H1 (cell line): ENCODE measurements around the gene CST6. TPM values are rescaled to one million over a fixed set of nuclear protein-coding genes. Genes with fewer than 3 reads are reported as not detected.

ENCODE experiments used
- CTCF ChIA-PET: fragments of 300-600 bp; sonication (Branson Sonifier 250); formaldehyde crosslinking; loops from one replicate; lab custom pipeline; 2021; ENCODE audit not compliant: partially characterized antibody; lab: Charles Lee
- POLR2A ChIA-PET: fragments of 300-600 bp; sonication (Branson Sonifier 250); formaldehyde crosslinking; loops from one replicate; lab custom pipeline; 2021; ENCODE audit warnings: inconsistent platforms; ENCODE audit not compliant: partially characterized antibody; lab: Charles Lee
- DNase-seq, 2 experiments: peaks; one replicate each; pipeline versions ENCODE4 v3.0.0 to v3.0.0-alpha.2; 2010 to 2022; ENCODE audit warnings: low spot score in 2 of 2, low read depth in 1 of 2, mixed read lengths in 1 of 2
- FAIRE-seq: peaks from 2 replicates; lab custom pipeline; 2011; peaks lifted over from hg19 to GRCh38; lab: Jason Lieb, UNC
- H2AFZ ChIP-seq: 2 replicates; pipeline ENCODE4 v1.8.1; 2012; ENCODE audit warnings: low read length, inconsistent platforms
- H2AK5ac ChIP-seq: 2 replicates; pipeline ENCODE4 v1.6.1; 2013; ENCODE audit warnings: low read depth, low read length
- H2BK120ac ChIP-seq: replicated peaks from 2 replicates; pipeline ENCODE3; 2013; ENCODE audit warnings: low read depth, low read length, inconsistent platforms
- H2BK12ac ChIP-seq: 2 replicates; pipeline ENCODE4 v1.6.1; 2013; ENCODE audit warnings: low read depth, low read length
- H2BK15ac ChIP-seq: 2 replicates; pipeline ENCODE4 v1.6.1; 2013; ENCODE audit warnings: low read length
- H2BK20ac ChIP-seq: 2 replicates; pipeline ENCODE4 v1.6.1; 2013; ENCODE audit warnings: low read length
- H2BK5ac ChIP-seq: 2 replicates; pipeline ENCODE4 v1.6.1; 2013; ENCODE audit warnings: low read depth, low read length
- H3K14ac ChIP-seq: 2 replicates; pipeline ENCODE4 v1.6.1; 2013; ENCODE audit warnings: inconsistent platforms; ENCODE audit not compliant: insufficient read length
- H3K18ac ChIP-seq: 2 replicates; pipeline ENCODE4 v1.6.1; 2013; ENCODE audit warnings: low read length; ENCODE audit errors: extremely low read depth
- H3K23ac ChIP-seq: 2 replicates; pipeline ENCODE4 v1.6.1; 2013; ENCODE audit warnings: inconsistent platforms; ENCODE audit not compliant: insufficient read length
- H3K23me2 ChIP-seq: 2 replicates; pipeline ENCODE4 v1.6.1; 2013; ENCODE audit warnings: low read depth, low read length
- H3K27ac ChIP-seq: 2 replicates; pipeline ENCODE4 v1.6.1; 2011; ENCODE audit warnings: low read depth, low read length, inconsistent platforms
- H3K27me3 ChIP-seq, 4 experiments: replicated peaks in 1 of 4; 1 replicate in 1 of 4; 2 replicates in 3 of 4; pipeline versions ENCODE4 v1.6.1 to v1.8.1; 2011 to 2013; ENCODE audit warnings: low read length in 3 of 4, mild to moderate bottlenecking in 3 of 4, inconsistent platforms in 2 of 4, mixed read lengths in 2 of 4, moderate library complexity in 1 of 4; ENCODE audit not compliant: control insufficient read depth in 3 of 4, insufficient read depth in 3 of 4; ENCODE audit errors: extremely low read depth in 1 of 4
- H3K36me3 ChIP-seq, 4 experiments: 2 replicates each; pipeline versions ENCODE4 v1.6.1 to v1.8.1; 2011 to 2013; ENCODE audit warnings: mild to moderate bottlenecking in 4 of 4, low read length in 3 of 4, moderate library complexity in 2 of 4, control low read depth in 1 of 4, inconsistent platforms in 1 of 4; ENCODE audit not compliant: insufficient read depth in 4 of 4, control insufficient read depth in 2 of 4
- H3K4ac ChIP-seq: replicated peaks from 2 replicates; pipeline ENCODE3; 2013; ENCODE audit warnings: low read length, low read depth, mixed read lengths, inconsistent platforms; ENCODE audit not compliant: insufficient read length
- H3K4me1 ChIP-seq, 4 experiments: replicated peaks in 1 of 4; 1 replicate in 1 of 4; 2 replicates in 3 of 4; pipeline versions ENCODE4 v1.6.1 to v1.8.1; 2011 to 2013; ENCODE audit warnings: low read length in 3 of 4, inconsistent platforms in 2 of 4, mixed read lengths in 1 of 4; ENCODE audit not compliant: insufficient read depth in 4 of 4, control insufficient read depth in 3 of 4
- H3K4me2 ChIP-seq, 2 experiments: 2 replicates each; pipeline versions ENCODE4 v1.6.1 to v1.8.1; 2011 to 2013; ENCODE audit warnings: low read depth in 2 of 2, low read length in 2 of 2, control low read depth in 1 of 2, inconsistent platforms in 1 of 2, mild to moderate bottlenecking in 1 of 2; ENCODE audit not compliant: insufficient read depth in 1 of 2
- H3K4me3 ChIP-seq, 4 experiments: fragments of 200-600, 300-600 bp in 1 of 4; sonication (generic), shearing (Covaris generic), sonication (Bioruptor Twin) in 1 of 4; 2 replicates each; pipeline versions ENCODE4 v1.5.1 to v1.8.1; 2011 to 2016; ENCODE audit warnings: low read length in 4 of 4, low read depth in 3 of 4, control low read depth in 2 of 4, inconsistent platforms in 2 of 4, mild to moderate bottlenecking in 2 of 4, mixed read lengths in 1 of 4, moderate library complexity in 1 of 4; ENCODE audit not compliant: insufficient read depth in 2 of 4; ENCODE audit errors: extremely low read depth in 1 of 4
- H3K56ac ChIP-seq: replicated peaks from 2 replicates; pipeline ENCODE3; 2013; ENCODE audit warnings: low read depth, mild to moderate bottlenecking, mixed read lengths, low read length, inconsistent platforms; ENCODE audit not compliant: insufficient read length
- H3K79me1 ChIP-seq: 2 replicates; pipeline ENCODE4 v1.6.1; 2013; ENCODE audit warnings: low read depth, low read length, control low read depth
- H3K79me2 ChIP-seq, 2 experiments: 2 replicates each; pipeline versions ENCODE4 v1.6.1 to v1.8.1; 2012 to 2013; ENCODE audit warnings: low read length in 2 of 2, mild to moderate bottlenecking in 2 of 2, inconsistent platforms in 1 of 2; ENCODE audit not compliant: insufficient read depth in 2 of 2, control insufficient read depth in 1 of 2
- H3K9ac ChIP-seq, 4 experiments: replicated peaks in 1 of 4; 1 replicate in 1 of 4; 2 replicates in 3 of 4; pipeline versions ENCODE4 v1.6.1 to v1.8.1; 2011 to 2013; ENCODE audit warnings: low read depth in 3 of 4, low read length in 3 of 4, control low read depth in 2 of 4, mild to moderate bottlenecking in 2 of 4, moderate library complexity in 2 of 4, inconsistent platforms in 1 of 4; ENCODE audit errors: extremely low read depth in 1 of 4
- H3K9me3 ChIP-seq, 2 experiments: 2 replicates each; pipeline versions ENCODE4 v1.6.1 to v1.8.1; 2012 to 2013; ENCODE audit warnings: mild to moderate bottlenecking in 2 of 2, moderate library complexity in 2 of 2, control low read depth in 1 of 2, inconsistent platforms in 1 of 2, low read depth in 1 of 2, low read length in 1 of 2, mixed read lengths in 1 of 2; ENCODE audit not compliant: insufficient read depth in 2 of 2
- H4K20me1 ChIP-seq, 2 experiments: replicated peaks in 1 of 2; 2 replicates each; pipeline versions ENCODE3 to v1.8.1; 2011 to 2013; ENCODE audit warnings: inconsistent platforms in 2 of 2, low read length in 2 of 2, mild to moderate bottlenecking in 1 of 2; ENCODE audit not compliant: insufficient read depth in 2 of 2, control insufficient read depth in 1 of 2
- H4K5ac ChIP-seq: 2 replicates; pipeline ENCODE4 v1.6.1; 2013; ENCODE audit warnings: low read length, low read depth, mixed read lengths, inconsistent platforms; ENCODE audit not compliant: insufficient read length
- H4K8ac ChIP-seq: 2 replicates; pipeline ENCODE4 v1.8.0; 2013; ENCODE audit warnings: mild to moderate bottlenecking, moderate library complexity, low read length, inconsistent platforms; ENCODE audit not compliant: insufficient read depth; ENCODE audit errors: extremely low read depth
- H4K91ac ChIP-seq: replicated peaks from 2 replicates; pipeline ENCODE3; 2013; ENCODE audit warnings: low read length, mixed read lengths, inconsistent platforms; ENCODE audit not compliant: insufficient read length
- CHD1 ChIP-seq: IDR thresholded peaks from 2 replicates; pipeline ENCODE4 v1.6.1; 2012; ENCODE audit warnings: low read depth, low read length, improper control_type of control experiment
- CTCF ChIP-seq, 3 experiments: IDR thresholded peaks; 1 replicate in 2 of 3; 2 replicates in 1 of 3; pipeline versions ENCODE4 v1.5.1 to v1.6.1; 2011; ENCODE audit warnings: low read length in 3 of 3, mild to moderate bottlenecking in 3 of 3, inconsistent platforms in 2 of 3, low read depth in 1 of 3, moderate library complexity in 1 of 3; ENCODE audit not compliant: insufficient read depth in 1 of 3; ENCODE audit errors: control extremely low read depth in 1 of 3
- GTF2F1 ChIP-seq: IDR thresholded peaks from 2 replicates; pipeline ENCODE4 v1.6.1; 2012; ENCODE audit warnings: low read depth, low read length, improper control_type of control experiment, borderline replicate concordance
- HDAC2 ChIP-seq, 2 experiments: fragments of 300-600 bp in 1 of 2; sonication (generic) in 1 of 2; IDR thresholded peaks; 2 replicates each; pipeline ENCODE4 v1.6.1; 2011 to 2012; ENCODE audit warnings: low read depth in 2 of 2, low read length in 2 of 2, mild to moderate bottlenecking in 2 of 2, moderate library complexity in 2 of 2, borderline replicate concordance in 1 of 2, inconsistent platforms in 1 of 2
- TAF1 ChIP-seq: IDR thresholded peaks from 2 replicates; pipeline ENCODE4 v1.6.1; 2011; ENCODE audit warnings: mild to moderate bottlenecking, low read depth, low read length
- WGBS, 2 experiments: shearing (Covaris generic) in 1 of 2; methylation state at CpG; one replicate each; pipeline versions ENCODE4 v1.1.6 to v1.1.7; 2013 to 2015; ENCODE audit warnings: low lambda C conversion rate in 2 of 2, mixed read lengths in 2 of 2, inconsistent platforms in 1 of 2, low coverage in 1 of 2, missing lambda C conversion rate in 1 of 2; ENCODE audit not compliant: insufficient replicate concordance in 2 of 2, insufficient coverage in 1 of 2, insufficient read length in 1 of 2; ENCODE audit errors: extremely low coverage in 1 of 2, missing lambda C conversion rate in 1 of 2; 5-methylcytosine and 5-hydroxymethylcytosine counted together
- polyA plus RNA-seq, 7 experiments: library from polyadenylated mRNA; depleted of rRNA in 3 of 7; stranded (reverse) in 5 of 7; unstranded in 2 of 7; fragments of >200 nt in 5 of 7; fragments of 200-250 nt in 2 of 7; gene quantifications; 1 replicate in 5 of 7; 2 replicates in 1 of 7; 4 replicates in 1 of 7; pipeline versions ENCODE4 v1.2.1 to v1.2.3, GENCODE V29; 2011 to 2013; ENCODE audit warnings: missing spikeins in 2 of 7, mixed read lengths in 2 of 7
- total RNA-seq: library from RNA; stranded (reverse); fragmentation: NEBNext Ultra II Directional; extraction: Animal tissue kit (Norgen Biotek cat#: 25700); gene quantifications from 2 replicates; pipeline ENCODE4 v1.2.1, GENCODE V29; 2021

Gene CST6
- total and polyA plus RNA-seq, 2 of the 8 experiments (the other 6 are each of a cell fraction or from before 2014, with no cell fraction given), result 1.6 to 7.6 TPM

- H3K23me2 ChIP-seq, result no peaks in the 10 kb centered on the region
- H3K4ac ChIP-seq, result no peak overlapping the region
- no peak overlapping the region for H3K18ac ChIP-seq
- TF ChIP-seq CTCF (IDR thresholded peaks at IDR 0.05; ENCODE audit: control extremely low read depth in 1 of 3, insufficient read depth in 1 of 3, low read depth in 1 of 3, low read length in 3 of 3) (no peak), HDAC2 (IDR thresholded peaks at IDR 0.05; ENCODE audit: borderline replicate concordance in 1 of 2, low read depth in 2 of 2, low read length in 2 of 2) (no peak), CHD1 (no peak), TAF1 (no peak), GTF2F1 (no peak)
- 84% methylated on average over 20 of the region's 22 CpGs; no CpG with 5 or more reads in 1 of the 2 experiments for WGBS, 2 experiments
- no peaks in the 10 kb centered on the region for H3K4me1 ChIP-seq
- no peak overlapping the region for H2BK12ac ChIP-seq
- DNase-seq, result no peak
- H2AK5ac ChIP-seq, result no peak overlapping the region
- ChIA-PET POLR2A (interaction anchor here (0.6 to 2.7 kb wide), 6 partner anchors 9 to 130 kb away, joined by 3 to 7 read pairs (median 4); no protein-coding TSS in a partner anchor), CTCF (interaction anchor here (0.9 to 18.4 kb wide), 7 partner anchors 14 to 277 kb away, joined by 3 to 281 read pairs (median 3); partner anchors contain the start of genes CCDC85B, FIBP and SART1)
- no peak overlapping the region for H2BK20ac ChIP-seq
- no peak overlapping the region for H3K4me3 ChIP-seq
- peak overlapping the region; percentile 41; the same call in 1 of the 2 replicates for H4K8ac ChIP-seq
- H4K5ac ChIP-seq, result no peak overlapping the region
- H4K91ac ChIP-seq, result no peak overlapping the region
- H2BK120ac ChIP-seq, result no peak overlapping the region
- no peak overlapping the region for H3K56ac ChIP-seq
- no peak overlapping the region for H2BK15ac ChIP-seq
- no peak overlapping the region for H3K27ac ChIP-seq
- no peak overlapping the region for H3K4me2 ChIP-seq
- H3K14ac ChIP-seq, result no peak overlapping the region
- H3K27me3 ChIP-seq, result no peaks in the 10 kb centered on the region
- H2BK5ac ChIP-seq, result no peak overlapping the region
- peaks cover 0 to 11% (median 8%) of the 10 kb centered on the region in 4 experiments; a peak in 6 of 8 replicates for H3K36me3 ChIP-seq
- no peak for FAIRE-seq
- no peak overlapping the region for H3K23ac ChIP-seq
- H3K79me2 ChIP-seq, result no peaks in the 10 kb centered on the region
- no peaks in the 10 kb centered on the region for H3K9me3 ChIP-seq
- peaks cover 0 to 2% of the 10 kb centered on the region in 2 experiments for H4K20me1 ChIP-seq
- no peak overlapping the region for H2AFZ ChIP-seq
- no peak overlapping the region; a peak in 1 of 7 replicates for H3K9ac ChIP-seq
- H3K79me1 ChIP-seq, result no peaks in the 10 kb centered on the region
Observed at GRCh38 chr11:65982824-65983588, 28.8 kb upstream of the CST6 start.
